Measurements from ENCODE around the gene SDHA. TPM values are rescaled to one million over a fixed set of nuclear protein-coding genes. Genes with fewer than 3 reads are reported as not detected.

SDHA gene
- total RNA-seq, 1 experiment from 2014 or later, result 134 TPM

DNA sequence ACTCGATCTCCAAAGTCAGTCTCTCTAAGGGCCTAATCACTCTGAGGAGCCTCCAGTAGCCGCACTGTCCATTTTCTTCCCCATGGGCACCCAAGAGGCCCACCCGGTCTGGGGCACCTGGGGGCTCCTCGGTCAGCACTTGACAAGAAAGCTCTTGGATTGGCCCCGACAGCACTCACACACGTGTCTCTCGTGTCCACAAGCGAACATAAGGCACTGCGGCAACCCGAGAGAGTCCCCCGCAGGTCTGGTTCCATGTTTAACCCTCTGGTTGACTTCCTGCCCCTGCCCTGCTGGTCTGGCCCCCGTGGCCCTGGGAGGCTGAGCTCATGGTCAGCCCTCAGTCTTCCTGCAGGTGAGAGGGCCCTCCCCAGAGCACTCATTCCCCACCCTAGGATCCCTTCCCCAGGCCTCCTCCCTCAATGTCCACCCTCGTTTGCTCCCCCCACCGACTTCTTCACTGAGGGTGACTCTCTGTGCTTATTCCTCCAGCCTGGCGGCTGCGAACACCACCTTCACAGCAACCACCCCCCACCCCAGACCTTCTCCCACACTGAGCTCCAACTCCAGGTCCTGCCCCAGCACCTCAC is 43.1 kb upstream of the SDHA start:
- RAD21 ChIA-PET (ENCODE audit: low non-redundant PET in 1 of 2, low total read pairs in 2 of 2, uncharacterized antibody in 2 of 2, unreplicated experiment in 2 of 2), result no interaction called here
- Histone ChIP-seq H3K9ac (ENCODE audit: low read length) (no peak overlapping the region), H3K4me1 (ENCODE audit: control insufficient read depth in 1 of 2, insufficient read depth in 2 of 2, low read length in 2 of 2) (no peaks in the 10 kb centered on the region), H3K27me3 (ENCODE audit: insufficient read depth, low read length) (peaks cover 8% of the 10 kb centered on the region; the same call in 1 of the 2 replicates), H3K79me2 (ENCODE audit: insufficient read depth, low read length) (no peaks in the 10 kb centered on the region), H3K27ac (ENCODE audit: low read depth, low read length) (no peak overlapping the region), H4K20me1 (ENCODE audit: insufficient read depth) (no peaks in the 10 kb centered on the region), H3K4me3 (replicated peaks in 1 of 2; ENCODE audit: low read depth in 1 of 2, low read length in 2 of 2) (no peak overlapping the region), H3K9me3 (ENCODE audit: control insufficient read depth in 1 of 2, insufficient read depth in 1 of 2, low read depth in 1 of 2, low read length in 2 of 2) (no peaks in the 10 kb centered on the region), H3K9me2 (ENCODE audit: insufficient read depth) (no peaks in the 10 kb centered on the region), H3K36me3 (ENCODE audit: control insufficient read depth in 1 of 2, insufficient read depth in 2 of 2, low read length in 2 of 2) (no peaks in the 10 kb centered on the region), H3K4me2 (ENCODE audit: low read length) (no peak overlapping the region), H2AFZ (ENCODE audit: low read depth, low read length, poor library complexity, severe bottlenecking) (no peak overlapping the region)
- POLR2A ChIA-PET, result no interaction called here
- no peak for TF ChIP-seq POLR2A (IDR thresholded peaks at IDR 0.05; ENCODE audit: borderline replicate concordance, extremely low read depth, insufficient read depth, insufficient read length)
- no peak for TF ChIP-seq ZFX (IDR thresholded peaks at IDR 0.05)
- no peak for TF ChIP-seq SP1 (IDR thresholded peaks at IDR 0.05; ENCODE audit: low read depth)
- TF ChIP-seq CBX3 (IDR thresholded peaks at IDR 0.05; ENCODE audit: low read depth), result no peak
- TF ChIP-seq CEBPB (IDR thresholded peaks at IDR 0.05; ENCODE audit: low read depth), result no peak
- no peak for TF ChIP-seq RAD21 (IDR thresholded peaks at IDR 0.05; ENCODE audit: low read depth)
- no peak for TF ChIP-seq EZH2phosphoT487 (IDR thresholded peaks at IDR 0.05; ENCODE audit: borderline replicate concordance)
- no peak for TF ChIP-seq EGR1 (IDR thresholded peaks at IDR 0.05; ENCODE audit: low read depth)
- TF ChIP-seq ELF1 (IDR thresholded peaks at IDR 0.05; ENCODE audit: borderline replicate concordance, low read depth), result no peak
- TF ChIP-seq EZH2 (IDR thresholded peaks at IDR 0.05), result no peak
- TF ChIP-seq FOSL1 (IDR thresholded peaks at IDR 0.05; ENCODE audit: low read depth), result no peak
- TF ChIP-seq MAX (IDR thresholded peaks at IDR 0.05), result no peak
- CTCF ChIA-PET, result no interaction called here
- no peak for DNase-seq (ENCODE audit: low read depth, low spot score)
- intact Hi-C loops (cut with micrococcal nuclease), result no loop called here
- ATAC-seq, result no peak
- no TSS peak for BruUV-seq (replicated peaks)

DNA sequence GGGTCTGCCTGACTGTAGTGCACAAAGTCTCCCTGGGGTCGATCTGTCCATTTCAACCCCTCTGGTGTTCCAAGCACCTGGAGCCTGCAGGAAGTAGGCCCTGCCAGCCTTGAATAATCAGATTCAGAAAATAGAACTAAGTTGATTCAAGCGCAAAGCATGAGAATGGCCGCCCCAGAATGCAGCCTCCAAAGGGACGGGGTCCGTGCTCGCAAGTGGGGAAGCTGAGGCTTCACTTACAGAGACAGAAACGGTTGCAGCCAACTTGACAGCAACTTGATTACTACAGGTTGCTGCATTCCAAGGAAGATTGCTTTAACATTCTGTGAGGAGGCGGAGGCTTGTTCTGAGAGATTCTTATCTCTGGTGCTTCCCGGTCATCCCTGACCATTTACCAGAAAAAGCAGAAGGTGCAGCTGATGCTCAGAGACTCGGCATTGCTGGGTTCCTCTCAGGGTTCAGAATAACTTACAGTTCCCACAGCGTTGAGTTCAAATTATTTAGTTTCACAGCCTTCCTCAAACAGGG is 41.8 kb upstream of the SDHA start:
- no peak overlapping the region for H3K27ac ChIP-seq (ENCODE audit: low read depth, low read length)
- H3K4me2 ChIP-seq (ENCODE audit: low read length), result no peak overlapping the region
- H3K4me3 ChIP-seq (replicated peaks in 1 of 2; ENCODE audit: low read depth in 1 of 2, low read length in 2 of 2), result no peak overlapping the region
- ATAC-seq (no peak), DNase-seq (ENCODE audit: low read depth, low spot score) (no peak)
- H3K9me3 ChIP-seq (ENCODE audit: control insufficient read depth in 1 of 2, insufficient read depth in 1 of 2, low read depth in 1 of 2, low read length in 2 of 2), result no peaks in the 10 kb centered on the region
- POLR2A ChIA-PET, result no interaction called here
- no peaks in the 10 kb centered on the region for H3K9me2 ChIP-seq (ENCODE audit: insufficient read depth)
- no peaks in the 10 kb centered on the region for H3K79me2 ChIP-seq (ENCODE audit: insufficient read depth, low read length)
- intact Hi-C loops (cut with micrococcal nuclease), result no loop called here
- no peak overlapping the region for H2AFZ ChIP-seq (ENCODE audit: low read depth, low read length, poor library complexity, severe bottlenecking)
- H3K36me3 ChIP-seq (ENCODE audit: control insufficient read depth in 1 of 2, insufficient read depth in 2 of 2, low read length in 2 of 2), result no peaks in the 10 kb centered on the region
- H4K20me1 ChIP-seq (ENCODE audit: insufficient read depth), result no peaks in the 10 kb centered on the region
- peaks cover 8% of the 10 kb centered on the region; the same call in 1 of the 2 replicates for H3K27me3 ChIP-seq (ENCODE audit: insufficient read depth, low read length)
- RAD21 ChIA-PET (ENCODE audit: low non-redundant PET in 1 of 2, low total read pairs in 2 of 2, uncharacterized antibody in 2 of 2, unreplicated experiment in 2 of 2), result no interaction called here
- H3K4me1 ChIP-seq (ENCODE audit: control insufficient read depth in 1 of 2, insufficient read depth in 2 of 2, low read length in 2 of 2), result peaks cover 3 to 5% of the 10 kb centered on the region in 2 experiments; a peak in 1 of 4 replicates
- no TSS peak for BruUV-seq (replicated peaks)
- CTCF ChIA-PET, result no interaction called here
- H3K9ac ChIP-seq (ENCODE audit: low read length), result no peak overlapping the region
- no peak for TF ChIP-seq FOSL1 (IDR thresholded peaks at IDR 0.05; ENCODE audit: low read depth)
- TF ChIP-seq ELF1 (IDR thresholded peaks at IDR 0.05; ENCODE audit: borderline replicate concordance, low read depth), result no peak
- no peak for TF ChIP-seq TCF7L2 (IDR thresholded peaks at IDR 0.05; ENCODE audit: borderline replicate concordance, extremely low read depth, insufficient read depth, insufficient read length)
- TF ChIP-seq JUND (IDR thresholded peaks at IDR 0.05), result no peak
- TF ChIP-seq SP1 (IDR thresholded peaks at IDR 0.05; ENCODE audit: low read depth), result no peak
- TF ChIP-seq YY1 (IDR thresholded peaks at IDR 0.05; ENCODE audit: extremely low read depth, insufficient replicate concordance, low read depth, low read length), result no peak
- TF ChIP-seq SRF (IDR thresholded peaks at IDR 0.05; ENCODE audit: low read depth), result no peak
- TF ChIP-seq POLR2A (IDR thresholded peaks at IDR 0.05; ENCODE audit: borderline replicate concordance, extremely low read depth, insufficient read depth, insufficient read length), result no peak
- TF ChIP-seq RAD21 (IDR thresholded peaks at IDR 0.05; ENCODE audit: low read depth), result no peak
- no peak for TF ChIP-seq ZNF274 (IDR thresholded peaks at IDR 0.05; ENCODE audit: low read depth, low read length)
- TF ChIP-seq EGR1 (IDR thresholded peaks at IDR 0.05; ENCODE audit: low read depth), result no peak
- TF ChIP-seq, protein P1, sequence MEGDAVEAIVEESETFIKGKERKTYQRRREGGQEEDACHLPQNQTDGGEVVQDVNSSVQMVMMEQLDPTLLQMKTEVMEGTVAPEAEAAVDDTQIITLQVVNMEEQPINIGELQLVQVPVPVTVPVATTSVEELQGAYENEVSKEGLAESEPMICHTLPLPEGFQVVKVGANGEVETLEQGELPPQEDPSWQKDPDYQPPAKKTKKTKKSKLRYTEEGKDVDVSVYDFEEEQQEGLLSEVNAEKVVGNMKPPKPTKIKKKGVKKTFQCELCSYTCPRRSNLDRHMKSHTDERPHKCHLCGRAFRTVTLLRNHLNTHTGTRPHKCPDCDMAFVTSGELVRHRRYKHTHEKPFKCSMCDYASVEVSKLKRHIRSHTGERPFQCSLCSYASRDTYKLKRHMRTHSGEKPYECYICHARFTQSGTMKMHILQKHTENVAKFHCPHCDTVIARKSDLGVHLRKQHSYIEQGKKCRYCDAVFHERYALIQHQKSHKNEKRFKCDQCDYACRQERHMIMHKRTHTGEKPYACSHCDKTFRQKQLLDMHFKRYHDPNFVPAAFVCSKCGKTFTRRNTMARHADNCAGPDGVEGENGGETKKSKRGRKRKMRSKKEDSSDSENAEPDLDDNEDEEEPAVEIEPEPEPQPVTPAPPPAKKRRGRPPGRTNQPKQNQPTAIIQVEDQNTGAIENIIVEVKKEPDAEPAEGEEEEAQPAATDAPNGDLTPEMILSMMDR (IDR thresholded peaks at IDR 0.05 in 2 of 3, conservative IDR thresholded peaks at IDR 0.05 in 1 of 3; ENCODE audit: borderline replicate concordance in 1 of 3, insufficient read depth in 1 of 3, low read depth in 2 of 3, low read length in 2 of 3), result no peak

All from HCT116 (cell line).